Prostate gland (tissue), 2 donors: ENCODE data around the gene KCNMB4.

ENCODE experiments used
- CTCF ChIP-seq, 4 experiments: fragments of 200-600 bp in 2 of 4; fragments of 450-650 bp in 2 of 4; sonication (generic) in 2 of 4; IDR thresholded peaks; 1 replicate in 3 of 4; 2 replicates in 1 of 4; pipeline ENCODE4 v1.5.1; 2016 to 2019; ENCODE audit warnings: antibody characterized with exemption in 4 of 4, mild to moderate bottlenecking in 2 of 4, moderate library complexity in 2 of 4
- POLR2A ChIP-seq: fragments of 450-650 bp; IDR thresholded peaks from one replicate; pipeline ENCODE4 v1.6.1; 2016; ENCODE audit warnings: antibody characterized with exemption, mild to moderate bottlenecking
- POLR2AphosphoS5 ChIP-seq: sonication (generic); formaldehyde crosslinking; IDR thresholded peaks from one replicate; pipeline ENCODE4 v1.6.1; 2017; ENCODE audit warnings: antibody characterized with exemption

GRCh38 chr12:70359458-70360197, 6.5 kb upstream of the KCNMB4 start:
- TF ChIP-seq POLR2AphosphoS5 (no peak), CTCF (IDR thresholded peaks at IDR 0.05) (no peak), POLR2A (no peak)
